Astrocyte (in vitro differentiated cells and primary cell): ENCODE measurements around the gene PALM3. TPM values are rescaled to one million over a fixed set of nuclear protein-coding genes. Genes with fewer than 3 reads are reported as not detected.
A peak's percentile ranks its signal among the peaks of the same experiment; 100 is the strongest.

Experiments
- DNase-seq: peaks from one replicate; pipeline ENCODE4 v3.0.0-alpha.2; 2010; ENCODE audit warnings: low read depth
- FAIRE-seq: peaks from 2 replicates; lab custom pipeline; 2011; peaks lifted over from hg19 to GRCh38; lab: Jason Lieb, UNC
- H2AFZ ChIP-seq: 2 replicates; pipeline ENCODE4 v1.6.0; 2012; ENCODE audit warnings: low read depth, low read length, inconsistent platforms
- H3K27ac ChIP-seq: 2 replicates; pipeline ENCODE4 v1.5.1; 2011; ENCODE audit warnings: low read depth, low read length, inconsistent platforms
- H3K27me3 ChIP-seq: 2 replicates; pipeline ENCODE4 v1.6.0; 2011; ENCODE audit warnings: low read length, inconsistent platforms; ENCODE audit not compliant: insufficient read depth
- H3K36me3 ChIP-seq: 2 replicates; pipeline ENCODE4 v1.5.1; 2011; ENCODE audit warnings: low read length, inconsistent platforms; ENCODE audit not compliant: insufficient read depth
- H3K4me1 ChIP-seq: 2 replicates; pipeline ENCODE4 v1.5.1; 2011; ENCODE audit warnings: low read length, inconsistent platforms; ENCODE audit not compliant: insufficient read depth
- H3K4me2 ChIP-seq: 2 replicates; pipeline ENCODE4 v1.6.0; 2012; ENCODE audit warnings: low read length, inconsistent platforms
- H3K4me3 ChIP-seq: 2 replicates; pipeline ENCODE4 v1.5.1; 2011; ENCODE audit warnings: low read depth, mild to moderate bottlenecking, low read length, inconsistent platforms; ENCODE audit not compliant: insufficient read depth
- H3K79me2 ChIP-seq: 2 replicates; pipeline ENCODE4 v1.6.0; 2012; ENCODE audit warnings: mild to moderate bottlenecking, low read length, inconsistent platforms; ENCODE audit not compliant: insufficient read depth
- H3K9ac ChIP-seq: 2 replicates; pipeline ENCODE4 v1.6.0; 2012; ENCODE audit warnings: mild to moderate bottlenecking, low read length, inconsistent platforms
- H3K9me3 ChIP-seq: 2 replicates; pipeline ENCODE4 v1.5.1; 2012; ENCODE audit warnings: low read depth, mild to moderate bottlenecking, low read length, inconsistent platforms; ENCODE audit not compliant: insufficient read depth
- H4K20me1 ChIP-seq: 2 replicates; pipeline ENCODE4 v1.6.0; 2012; ENCODE audit warnings: low read length, inconsistent platforms; ENCODE audit not compliant: insufficient read depth
- H3K27ac Mint-ChIP-seq: one replicate; pipeline ENCODE4 v1.8.0; 2021; ENCODE audit warnings: mild to moderate bottlenecking, mixed read lengths; ENCODE audit not compliant: unreplicated experiment
- H3K27me3 Mint-ChIP-seq: one replicate; pipeline ENCODE4 v1.8.0; 2021; ENCODE audit warnings: low read depth, mixed read lengths; ENCODE audit not compliant: unreplicated experiment
- H3K36me3 Mint-ChIP-seq: one replicate; pipeline ENCODE4 v1.8.0; 2021; ENCODE audit warnings: low read depth, mixed read lengths; ENCODE audit not compliant: unreplicated experiment
- H3K4me1 Mint-ChIP-seq: one replicate; pipeline ENCODE4 v1.8.0; 2021; ENCODE audit warnings: low read depth, mixed read lengths; ENCODE audit not compliant: unreplicated experiment
- H3K4me3 Mint-ChIP-seq: one replicate; pipeline ENCODE4 v1.8.0; 2021; ENCODE audit warnings: mild to moderate bottlenecking, moderate library complexity, mixed read lengths; ENCODE audit not compliant: unreplicated experiment
- H3K9me3 Mint-ChIP-seq: one replicate; pipeline ENCODE4 v1.8.0; 2021; ENCODE audit warnings: mild to moderate bottlenecking, mixed read lengths; ENCODE audit not compliant: unreplicated experiment
- CTCF ChIP-seq: IDR thresholded peaks from 2 replicates; pipeline ENCODE4 v1.5.1; 2011; ENCODE audit warnings: low read depth, mild to moderate bottlenecking, inconsistent platforms, low read length, moderate library complexity; ENCODE audit not compliant: insufficient read depth
- EZH2 ChIP-seq: IDR thresholded peaks from 2 replicates; pipeline ENCODE4 v1.6.1; 2012; ENCODE audit warnings: mild to moderate bottlenecking, low read length, inconsistent platforms; ENCODE audit not compliant: insufficient read depth
- total RNA-seq: library from RNA; stranded (reverse); gene quantifications from 2 replicates; pipeline ENCODE4 v1.2.1, GENCODE V29; 2021

Gene PALM3
- total RNA-seq, 1 donor from 2014 or later = 1.6 TPM

- H3K27ac ChIP-seq = peak overlapping the region; percentile 98
- H3K36me3 ChIP-seq = no peaks in the 10 kb centered on the region
- DNase-seq = peak; percentile 60
- H2AFZ ChIP-seq = no peak overlapping the region
- TF ChIP-seq EZH2 = no peak
- TF ChIP-seq CTCF = no peak
- H3K9me3 Mint-ChIP-seq = no peaks in the 10 kb centered on the region
- H3K27ac Mint-ChIP-seq = peak overlapping the region; percentile 83
- no peaks in the 10 kb centered on the region for H3K27me3 Mint-ChIP-seq
- peak overlapping the region; percentile 89 for H3K4me2 ChIP-seq
- H3K4me1 Mint-ChIP-seq = peaks cover 14% of the 10 kb centered on the region
- peak overlapping the region; percentile 81 for H3K4me3 Mint-ChIP-seq
- H3K36me3 Mint-ChIP-seq = no peaks in the 10 kb centered on the region
- peak overlapping the region; percentile 92 for H3K9ac ChIP-seq
- H3K4me3 ChIP-seq = peak overlapping the region; percentile 48
- H3K4me1 ChIP-seq = peaks cover 4% of the 10 kb centered on the region
- peaks cover 11% of the 10 kb centered on the region for H3K79me2 ChIP-seq
- no peaks in the 10 kb centered on the region for H3K9me3 ChIP-seq
- no peak for FAIRE-seq
- H4K20me1 ChIP-seq = peaks cover 12% of the 10 kb centered on the region
- no peaks in the 10 kb centered on the region for H3K27me3 ChIP-seq
These were observed 56.4 kb downstream of the PALM3 start for GRCh38 chr19:14005349-14006084.

- H3K36me3 ChIP-seq = no peaks in the 10 kb centered on the region
- H4K20me1 ChIP-seq = peaks cover 16% of the 10 kb centered on the region
- Mint-ChIP-seq H3K36me3 (peaks cover 5% of the 10 kb centered on the region), H3K27ac (peak overlapping the region; percentile 91), H3K4me1 (peaks cover 14% of the 10 kb centered on the region), H3K9me3 (no peaks in the 10 kb centered on the region), H3K4me3 (peak overlapping the region; percentile 81), H3K27me3 (no peaks in the 10 kb centered on the region)
- FAIRE-seq (no peak), DNase-seq (no peak)
- no peak overlapping the region for H3K9ac ChIP-seq
- peaks cover 4% of the 10 kb centered on the region for H3K4me1 ChIP-seq
- TF ChIP-seq CTCF = no peak
- no peak for TF ChIP-seq EZH2
- H3K4me2 ChIP-seq = peak overlapping the region; percentile 89
- H3K79me2 ChIP-seq = peaks cover 11% of the 10 kb centered on the region
- no peaks in the 10 kb centered on the region for H3K9me3 ChIP-seq
- H2AFZ ChIP-seq = no peak overlapping the region
- H3K27me3 ChIP-seq = no peaks in the 10 kb centered on the region
- no peak overlapping the region for H3K27ac ChIP-seq
- H3K4me3 ChIP-seq = peak overlapping the region; percentile 48
These were observed 57.1 kb downstream of the PALM3 start for GRCh38 chr19:14004619-14005348.

Other genes with a start within 250 kb of the PALM3 start
- 1.1 and 2.9 TPM in 2 replicates for gene NANOS3, start 184.9 kb downstream of the PALM3 start, total RNA-seq
- 0.68 and 0.91 TPM in 2 replicates for gene BRME1, start 156.0 kb downstream of the PALM3 start, total RNA-seq
- gene CC2D1A, start 155.9 kb downstream of the PALM3 start, total RNA-seq = 22.6 and 27.3 TPM in 2 replicates
- gene PODNL1, start 123.7 kb downstream of the PALM3 start, total RNA-seq = 3.3 and 3.7 TPM in 2 replicates
- 29.6 and 32.2 TPM in 2 replicates for gene DCAF15, start 109.6 kb downstream of the PALM3 start, total RNA-seq
- gene RFX1, start 55.8 kb downstream of the PALM3 start, total RNA-seq = 11.8 and 13.0 TPM in 2 replicates
- not detected in 2 replicates for gene RLN3, start 33.9 kb downstream of the PALM3 start, total RNA-seq
- 5.7 and 6.3 TPM in 2 replicates for gene IL27RA, start 30.3 kb downstream of the PALM3 start, total RNA-seq
- 0.70 and 0.79 TPM in 2 replicates for gene MISP3, start 10.7 kb upstream of the PALM3 start, total RNA-seq
- gene C19orf67, start 23.7 kb upstream of the PALM3 start, total RNA-seq = not detected in 2 replicates
- gene SAMD1, start 28.7 kb upstream of the PALM3 start, total RNA-seq = 36.8 and 41.7 TPM in 2 replicates
- 80.5 and 82.6 TPM in 2 replicates for gene PRKACA, start 55.7 kb upstream of the PALM3 start, total RNA-seq
- 1.1 and 1.9 TPM in 2 replicates for gene ASF1B, start 74.5 kb upstream of the PALM3 start, total RNA-seq
- gene ADGRL1, start 144.1 kb upstream of the PALM3 start, total RNA-seq = 40.9 and 48.9 TPM in 2 replicates